Measurements from ENCODE around the gene PRR36. TPM values are rescaled to one million over a fixed set of nuclear protein-coding genes. Genes with fewer than 3 reads are reported as not detected.

The PRR36 gene
- under 1 TPM in 1 of 10 donors, not detected in 9; 0.05 TPM for total RNA-seq
- polyA plus RNA-seq: under 1 TPM; 0.01 to 0.07 TPM
- long read RNA-seq, donor 1: 0 reads
- long read RNA-seq, donor 2, partial matches to known transcripts: 1 of 1 reads
- long read RNA-seq, donor 2, other reads (novel, unspliced or antisense): 0 of 1 reads
- long read RNA-seq, donor 3: 0 reads

DNA sequence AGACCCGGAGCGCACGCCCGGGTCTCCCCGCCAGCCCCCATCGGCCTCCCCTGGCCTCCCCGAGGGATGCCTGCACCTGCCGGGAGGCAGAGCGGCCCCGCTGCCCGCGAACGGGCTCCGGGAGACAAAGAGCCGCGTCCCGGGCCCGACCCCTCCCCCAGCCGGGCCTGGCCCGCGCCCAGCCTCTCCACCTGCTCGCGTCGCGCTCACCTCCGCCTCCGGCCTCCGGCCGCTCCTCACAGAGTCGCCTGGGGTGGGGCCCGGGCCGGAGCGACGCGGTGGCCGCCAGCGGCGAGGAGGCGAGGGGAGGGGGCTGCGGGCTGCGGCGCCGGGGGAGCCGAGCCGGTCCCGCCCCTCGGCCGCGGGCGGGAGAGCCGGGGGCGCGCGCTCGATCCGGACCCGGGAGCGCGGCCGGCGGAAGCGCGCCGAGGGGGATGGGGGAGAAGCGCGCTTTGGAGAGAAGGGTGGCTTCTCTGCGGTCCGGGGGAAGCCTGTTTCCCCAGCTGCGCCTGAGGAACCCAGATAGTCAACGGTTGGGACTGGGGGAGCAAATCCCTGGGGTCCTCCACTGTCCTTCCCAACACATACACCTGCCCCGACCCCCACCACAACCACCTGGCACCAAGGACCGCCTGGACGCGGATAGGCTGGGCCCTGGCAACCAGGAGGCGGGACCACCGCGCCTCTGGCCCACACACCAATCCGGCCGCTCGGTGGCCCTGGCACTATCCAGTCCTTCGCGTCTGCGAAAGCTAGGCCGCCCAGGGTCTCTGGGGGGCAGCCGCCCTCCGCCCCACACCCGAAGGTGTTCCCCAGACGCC lies at the start of gene PRR36:
TSS of gene PRR36 (minus strand) at position 315 of the 821 bp plus-strand sequence. CDS start 701 bp downstream, outside the sequence.
- peak in 1 of 8 donors; percentile 19 for ATAC-seq
- Histone ChIP-seq H3K4me1 (peaks cover 2 to 46% (median 26%) of the 10 kb centered on the region in 9 donors), H3K27me3 (peaks cover 6 to 54% (median 36%) of the 10 kb centered on the region in 7 donors), H3K36me3 (no peaks in the 10 kb centered on the region), H3K4me3 (peak within 1 kb of the TSS in 9 of 10 donors; percentile 26 to 49 (median 36)), H3K27ac (no peak within 1 kb of the TSS), H3K9me3 (no peaks in the 10 kb centered on the region)
- TF ChIP-seq, protein P1, sequence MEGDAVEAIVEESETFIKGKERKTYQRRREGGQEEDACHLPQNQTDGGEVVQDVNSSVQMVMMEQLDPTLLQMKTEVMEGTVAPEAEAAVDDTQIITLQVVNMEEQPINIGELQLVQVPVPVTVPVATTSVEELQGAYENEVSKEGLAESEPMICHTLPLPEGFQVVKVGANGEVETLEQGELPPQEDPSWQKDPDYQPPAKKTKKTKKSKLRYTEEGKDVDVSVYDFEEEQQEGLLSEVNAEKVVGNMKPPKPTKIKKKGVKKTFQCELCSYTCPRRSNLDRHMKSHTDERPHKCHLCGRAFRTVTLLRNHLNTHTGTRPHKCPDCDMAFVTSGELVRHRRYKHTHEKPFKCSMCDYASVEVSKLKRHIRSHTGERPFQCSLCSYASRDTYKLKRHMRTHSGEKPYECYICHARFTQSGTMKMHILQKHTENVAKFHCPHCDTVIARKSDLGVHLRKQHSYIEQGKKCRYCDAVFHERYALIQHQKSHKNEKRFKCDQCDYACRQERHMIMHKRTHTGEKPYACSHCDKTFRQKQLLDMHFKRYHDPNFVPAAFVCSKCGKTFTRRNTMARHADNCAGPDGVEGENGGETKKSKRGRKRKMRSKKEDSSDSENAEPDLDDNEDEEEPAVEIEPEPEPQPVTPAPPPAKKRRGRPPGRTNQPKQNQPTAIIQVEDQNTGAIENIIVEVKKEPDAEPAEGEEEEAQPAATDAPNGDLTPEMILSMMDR (IDR thresholded peaks at IDR 0.05): no peak
- intact Hi-C loops (cut with DNase I): no loop called here
- no peak for DNase-seq
- WGBS, 2 donors: 1% methylated on average over 79 to 88 of the region's 88 CpGs

DNA sequence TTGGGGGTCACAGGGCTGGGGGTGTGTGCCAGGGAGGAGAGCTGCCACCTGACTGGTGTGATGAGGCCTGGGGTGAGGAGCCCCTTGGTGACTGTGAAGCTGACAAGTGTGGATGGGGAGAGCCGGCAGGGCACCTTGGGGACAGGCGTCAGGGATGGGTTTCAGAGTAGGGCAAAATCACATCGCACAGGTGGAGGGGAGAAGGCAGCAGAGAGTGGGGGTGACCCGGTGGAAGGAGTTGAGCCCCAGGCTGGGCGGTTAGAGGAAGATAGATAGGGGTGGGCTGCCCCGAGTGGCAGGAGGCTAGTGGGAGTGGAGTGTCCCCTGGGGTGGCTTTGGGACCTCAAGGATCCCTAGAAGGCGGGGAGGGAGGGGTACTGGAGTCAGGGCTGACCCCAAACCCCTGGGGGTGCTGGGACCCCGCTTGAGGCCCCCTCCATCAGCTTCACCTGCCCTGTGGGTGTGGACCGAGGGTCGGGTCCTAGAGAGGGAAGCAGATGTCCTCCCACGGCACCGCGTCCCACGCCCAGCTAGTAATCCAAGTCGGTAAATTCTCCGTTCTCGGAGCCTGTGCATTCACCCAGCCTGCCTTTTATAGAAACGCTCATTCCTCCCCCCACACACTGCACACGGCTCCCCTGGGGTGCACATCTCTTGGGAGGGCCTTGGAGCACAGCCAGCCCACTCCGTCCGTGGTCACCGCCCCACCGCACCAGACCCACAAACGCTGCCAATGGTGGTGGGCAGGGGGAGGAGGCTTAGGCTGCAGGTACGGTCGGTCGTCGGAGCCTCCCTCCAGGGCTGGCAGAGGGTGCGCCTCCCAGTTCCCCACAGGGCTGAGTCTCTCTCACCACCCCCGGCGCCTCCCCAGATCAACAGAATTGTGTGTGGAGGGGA lies 49.4 kb upstream of the PRR36 start:
- Histone ChIP-seq H3K36me3 (peaks cover 0 to 23% (median 15%) of the 10 kb centered on the region in 9 donors), H3K4me3 (no peak overlapping the region), H3K4me1 (peaks cover 18 to 72% (median 44%) of the 10 kb centered on the region in 9 donors), H3K27ac (no peak overlapping the region), H3K9me3 (no peaks in the 10 kb centered on the region), H3K27me3 (peaks cover 0 to 19% (median 7%) of the 10 kb centered on the region in 7 donors)
- intact Hi-C loops (cut with DNase I): loop anchor here in 5 of 10 donors (5.0 to 10.0 kb wide), 4 partner anchors 66 to 329 kb away; no protein-coding TSS in a partner anchor
- TF ChIP-seq, protein P1 (IDR thresholded peaks at IDR 0.05): no peak
- 84% methylated on average over 31 of the region's 31 CpGs for WGBS, 2 donors
- DNase-seq (no peak), ATAC-seq (no peak)

DNA sequence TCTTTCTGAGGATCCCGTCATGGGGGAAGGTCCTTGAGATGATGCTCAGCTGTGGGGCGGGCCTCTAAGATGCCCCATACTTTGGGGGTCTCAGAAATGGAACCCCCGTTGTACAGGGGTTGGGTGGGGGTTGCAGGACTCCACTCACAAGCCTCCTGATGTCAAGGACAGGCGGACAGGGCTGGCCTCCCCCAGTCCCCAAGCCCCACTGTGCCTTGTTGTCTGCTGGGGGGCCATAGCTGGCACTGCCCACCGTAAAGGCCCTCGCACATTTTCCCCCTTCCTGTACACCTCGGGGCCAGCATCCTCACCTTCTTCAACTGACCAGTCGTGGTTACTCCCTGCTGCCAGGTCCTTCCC lies 48.6 kb upstream of the PRR36 start:
- TF ChIP-seq, protein P1 (IDR thresholded peaks at IDR 0.05): no peak
- Histone ChIP-seq H3K27ac (no peak overlapping the region), H3K4me3 (no peak overlapping the region), H3K27me3 (peaks cover 0 to 27% (median 14%) of the 10 kb centered on the region in 7 donors), H3K9me3 (no peaks in the 10 kb centered on the region), H3K36me3 (peaks cover 0 to 23% (median 15%) of the 10 kb centered on the region in 9 donors), H3K4me1 (peaks cover 13 to 71% (median 40%) of the 10 kb centered on the region in 9 donors)
- ATAC-seq (no peak), DNase-seq (no peak)
- 88 to 91% methylated on average over 8 of the region's 8 CpGs for WGBS, 2 donors
- intact Hi-C loops (cut with DNase I): loop anchor here in 5 of 10 donors (5.0 to 10.0 kb wide), 4 partner anchors 66 to 329 kb away; no protein-coding TSS in a partner anchor
